Measurements from ENCODE around the gene COCH.
"Not testable (repeated sequence)": the region's sequence is repeated elsewhere in the genome, so short reads cannot be mapped to it uniquely, and the experiment has no call there.

Gene COCH

GRCh38 chr14:30933937-30934336, 59.6 kb downstream of the COCH start:
- DNase-seq: not testable (repeated sequence)

GRCh38 chr14:30935445-30935844, 61.1 kb downstream of the COCH start:
- DNase-seq: no peak

- DNase-seq: no peak
Measured at GRCh38 chr14:30938617-30939016, 64.3 kb downstream of the COCH start.
